Large intestine (tissue), 3 donors: ENCODE measurements around the gene PSMD3. TPM values are rescaled to one million over a fixed set of nuclear protein-coding genes. Genes with fewer than 3 reads are reported as not detected.

Experiments
- DNase-seq, 2 donors: peaks; one replicate each; pipeline versions ENCODE4 v3.0.0 to v3.0.0-alpha.2; 2013
- H3K27ac ChIP-seq: one replicate; pipeline ENCODE4 v1.5.1; 2013; ENCODE audit warnings: low read length
- H3K27me3 ChIP-seq: 2 replicates; pipeline ENCODE4 v1.6.1; 2013; ENCODE audit warnings: low read length; ENCODE audit not compliant: control insufficient read depth, insufficient read depth
- H3K36me3 ChIP-seq: 2 replicates; pipeline ENCODE4 v1.6.1; 2013; ENCODE audit warnings: low read length; ENCODE audit not compliant: control insufficient read depth, insufficient read depth
- H3K4me1 ChIP-seq: one replicate; pipeline ENCODE4 v1.6.1; 2013; ENCODE audit warnings: low read length; ENCODE audit not compliant: control insufficient read depth, insufficient read depth
- H3K4me3 ChIP-seq: one replicate; pipeline ENCODE4 v1.5.1; 2013; ENCODE audit warnings: low read length
- H3K9me3 ChIP-seq: one replicate; pipeline ENCODE4 v1.6.1; 2013; ENCODE audit warnings: mild to moderate bottlenecking, low read depth, low read length, moderate library complexity; ENCODE audit not compliant: control insufficient read depth
- WGBS: methylation state at CpG from one replicate; pipeline ENCODE4 v1.1.5; 2013; ENCODE audit warnings: low lambda C conversion rate; ENCODE audit not compliant: insufficient coverage; 5-methylcytosine and 5-hydroxymethylcytosine counted together
- polyA plus RNA-seq: library from polyadenylated mRNA; unstranded; fragments of 120-200 nt; gene quantifications from one replicate; pipeline ENCODE4 v1.2.1, GENCODE V29; 2013

PSMD3 gene
- polyA plus RNA-seq, 1 donor = 73.3 TPM

DNA sequence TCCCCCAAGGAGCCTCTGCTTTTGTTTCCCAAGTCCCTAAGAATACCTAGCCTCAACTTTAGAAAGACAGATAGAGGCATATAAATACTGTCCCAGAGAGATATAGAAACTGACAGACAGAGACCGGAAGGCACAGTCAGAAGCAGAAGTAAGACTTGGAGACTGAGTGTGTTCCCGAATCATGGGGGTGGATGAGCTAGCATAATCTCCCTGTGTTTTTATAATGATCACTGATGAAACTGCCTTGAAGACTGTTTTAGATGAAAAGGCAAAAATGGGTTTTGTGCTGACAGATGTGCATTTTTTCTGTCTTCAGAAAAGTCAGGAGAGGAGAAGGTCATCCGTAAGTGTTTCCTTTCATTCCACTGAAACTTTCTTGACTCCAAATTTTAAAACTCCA is 8.3 kb upstream of the PSMD3 start:
- H3K9me3 ChIP-seq = no peaks in the 10 kb centered on the region
- H3K36me3 ChIP-seq = no peaks in the 10 kb centered on the region
- peaks cover 15% of the 10 kb centered on the region for H3K27me3 ChIP-seq
- peaks cover 9% of the 10 kb centered on the region for H3K4me1 ChIP-seq
- H3K27ac ChIP-seq = no peak overlapping the region
- no peak for DNase-seq
- H3K4me3 ChIP-seq = no peak overlapping the region
- WGBS = 60% methylated on average over 1 of the region's 3 CpGs

DNA sequence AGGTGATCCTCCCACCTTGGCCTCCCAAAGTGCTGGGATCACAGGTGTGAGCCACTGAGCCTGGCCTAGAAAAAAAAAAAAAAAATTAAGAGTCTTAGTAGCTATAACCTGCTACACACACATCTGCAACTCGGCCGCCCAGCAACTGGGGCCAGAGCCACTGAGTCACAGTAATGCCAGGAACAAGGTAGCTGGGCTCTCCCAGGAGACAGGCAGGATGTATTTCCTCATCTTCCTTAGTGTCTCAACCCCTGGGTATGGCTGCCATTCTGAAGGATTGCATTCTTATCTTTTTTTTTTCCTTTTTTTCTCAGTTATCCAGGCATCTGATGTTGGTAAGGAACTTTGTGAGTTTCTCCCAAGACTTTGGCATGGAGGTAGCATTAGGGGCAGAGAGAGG is 7.1 kb upstream of the PSMD3 start:
- H3K9me3 ChIP-seq = no peaks in the 10 kb centered on the region
- no peak overlapping the region for H3K4me3 ChIP-seq
- H3K36me3 ChIP-seq = no peaks in the 10 kb centered on the region
- no peak overlapping the region for H3K27ac ChIP-seq
- DNase-seq = no peak
- WGBS = no CpG with 5 or more reads among the region's 2 CpGs
- H3K27me3 ChIP-seq = peaks cover 15% of the 10 kb centered on the region
- H3K4me1 ChIP-seq = peaks cover 8% of the 10 kb centered on the region

DNA sequence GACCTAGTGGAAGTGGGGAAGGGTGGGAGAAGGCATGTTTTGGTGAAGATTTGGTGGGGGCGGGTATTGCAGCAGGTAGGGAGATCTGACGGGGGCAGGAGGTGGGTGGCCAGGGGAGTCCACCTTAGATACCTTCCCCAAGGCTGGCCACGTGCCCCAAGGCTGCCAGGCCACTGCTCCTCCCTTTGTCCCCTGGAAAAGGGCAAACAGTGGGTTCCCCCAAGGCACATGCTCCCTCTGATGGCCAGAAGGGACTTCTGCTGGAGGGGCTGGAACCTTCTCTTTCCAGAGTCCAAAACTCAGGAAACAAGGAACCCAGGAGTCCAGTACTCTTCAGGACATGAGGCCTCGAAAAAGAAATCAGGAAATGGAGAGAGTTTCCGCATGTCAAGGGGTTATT is 6.2 kb upstream of the PSMD3 start:
- no peaks in the 10 kb centered on the region for H3K9me3 ChIP-seq
- no peak for DNase-seq
- H3K27me3 ChIP-seq = peaks cover 15% of the 10 kb centered on the region
- WGBS = no CpG with 5 or more reads among the region's 5 CpGs
- no peaks in the 10 kb centered on the region for H3K36me3 ChIP-seq
- no peak overlapping the region for H3K27ac ChIP-seq
- H3K4me3 ChIP-seq = no peak overlapping the region
- H3K4me1 ChIP-seq = peaks cover 3% of the 10 kb centered on the region

DNA sequence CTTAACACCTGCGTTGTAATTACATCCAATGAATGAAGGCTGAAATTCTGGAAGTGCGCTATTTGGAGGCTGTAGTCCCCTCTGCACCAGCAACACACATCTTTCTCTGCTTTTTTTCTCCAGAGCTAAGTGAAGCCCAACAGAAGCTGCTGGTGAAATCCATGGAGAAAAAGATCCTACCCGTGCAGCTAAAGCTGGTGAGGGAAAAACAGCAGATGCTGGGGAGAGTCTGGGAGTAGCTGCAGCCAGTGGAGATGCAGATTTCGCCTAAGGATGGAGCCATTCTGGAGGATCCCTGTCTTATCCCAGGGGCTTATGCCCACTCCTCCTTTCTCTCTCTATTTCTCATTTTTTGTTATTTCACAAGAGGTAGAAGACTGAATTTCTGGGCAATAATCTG is 4.8 kb upstream of the PSMD3 start:
- no peak for DNase-seq
- Histone ChIP-seq H3K27ac (no peak overlapping the region), H3K4me3 (no peak overlapping the region), H3K27me3 (peaks cover 15% of the 10 kb centered on the region), H3K4me1 (no peaks in the 10 kb centered on the region), H3K36me3 (no peaks in the 10 kb centered on the region), H3K9me3 (no peaks in the 10 kb centered on the region)
- no CpG with 5 or more reads among the region's 4 CpGs for WGBS

DNA sequence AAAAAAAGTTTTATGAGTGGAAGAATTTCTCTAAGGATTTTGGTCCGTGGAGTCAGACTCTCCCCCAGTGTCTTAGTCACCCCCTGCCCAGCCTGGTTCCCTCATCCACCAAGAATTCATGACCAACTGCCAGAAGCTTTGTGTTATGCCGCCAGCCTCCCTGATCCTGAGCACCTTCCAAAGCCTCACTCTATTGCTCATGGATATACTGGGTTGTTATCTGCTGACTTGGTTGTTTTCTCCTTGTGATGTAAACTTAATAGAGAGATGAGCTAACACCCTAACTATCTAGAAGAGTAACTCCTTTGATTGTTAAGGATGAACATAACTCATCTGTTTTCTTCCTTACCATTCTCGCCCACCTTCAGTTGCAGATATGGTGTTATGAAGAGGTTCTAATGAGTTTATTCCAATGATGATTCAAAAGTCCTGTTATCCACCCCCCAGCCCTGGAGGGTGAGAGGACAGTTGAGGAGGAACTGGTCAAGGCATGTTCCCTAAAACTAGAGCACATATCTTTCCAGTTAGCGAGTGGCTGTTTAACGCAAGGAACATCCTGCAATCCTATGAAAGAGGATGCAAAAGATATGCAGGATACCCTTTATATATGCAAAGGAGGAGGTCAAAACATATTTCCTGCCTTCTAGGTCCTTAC is 1.5 kb upstream of the PSMD3 start:
- Histone ChIP-seq H3K27ac (no peak overlapping the region), H3K27me3 (peaks cover 3% of the 10 kb centered on the region), H3K4me3 (no peak overlapping the region), H3K36me3 (peaks cover 4% of the 10 kb centered on the region), H3K9me3 (no peaks in the 10 kb centered on the region), H3K4me1 (peaks cover 2% of the 10 kb centered on the region)
- no peak for DNase-seq
- WGBS = 63% methylated on average over 2 of the region's 5 CpGs

DNA sequence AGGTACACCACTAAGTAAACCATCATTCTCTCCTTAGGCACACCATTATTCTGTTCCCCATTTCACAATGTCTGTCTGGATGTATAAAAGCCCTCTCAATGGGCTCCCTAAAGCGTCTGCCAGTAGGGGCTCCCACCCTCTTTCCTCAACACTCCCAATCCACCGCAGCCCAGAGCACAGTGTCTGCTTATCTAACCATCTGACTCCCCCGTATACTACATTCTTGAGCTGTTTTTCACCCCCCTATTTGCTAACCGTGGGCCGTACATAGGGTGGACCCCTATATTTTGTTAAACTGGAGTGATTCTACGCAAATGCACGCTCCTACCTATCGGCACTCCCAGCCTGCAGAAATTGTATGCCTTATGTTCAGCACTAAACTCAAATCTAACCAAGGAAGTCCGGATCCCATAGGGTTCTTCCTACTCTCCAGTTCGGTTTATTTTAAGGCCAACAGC is 685 bp upstream of the PSMD3 start:
- Histone ChIP-seq H3K27me3 (peaks cover 3% of the 10 kb centered on the region), H3K27ac (peak overlapping the region; percentile 60), H3K9me3 (no peaks in the 10 kb centered on the region), H3K4me1 (peaks cover 2% of the 10 kb centered on the region), H3K4me3 (peak overlapping the region; percentile 55), H3K36me3 (peaks cover 11% of the 10 kb centered on the region)
- DNase-seq = no peak
- WGBS = 0% methylated on average over 1 of the region's 10 CpGs

DNA sequence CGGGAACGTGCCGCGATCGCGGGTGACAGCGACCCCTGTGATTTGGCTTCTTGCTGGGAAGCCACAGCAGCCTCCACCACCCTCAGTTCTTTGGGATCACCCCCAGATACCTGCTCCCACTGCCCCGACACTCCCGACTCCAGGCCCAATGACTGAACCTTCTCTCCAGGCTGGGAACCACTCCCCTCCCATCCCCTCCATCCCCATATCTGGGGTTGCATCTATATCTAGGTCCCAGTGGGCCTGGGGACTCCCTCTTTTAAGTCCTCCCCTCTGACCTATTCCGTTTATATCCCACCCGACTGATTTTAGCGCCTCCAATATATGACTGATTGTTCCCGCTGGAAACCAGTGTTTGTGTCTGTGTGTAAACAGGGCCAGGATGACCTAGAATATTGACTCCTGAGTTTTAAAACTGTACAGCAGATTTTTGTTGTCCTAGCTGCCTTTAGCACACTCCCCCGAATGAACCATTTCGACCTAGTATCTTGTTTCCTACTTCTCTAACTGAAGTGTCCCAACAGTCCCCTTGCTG is 667 bp downstream of the PSMD3 start:
- H3K4me3 ChIP-seq = peak overlapping the region; percentile 91
- H3K27me3 ChIP-seq = peaks cover 3% of the 10 kb centered on the region
- H3K36me3 ChIP-seq = peaks cover 25% of the 10 kb centered on the region
- no CpG with 5 or more reads among the region's 15 CpGs for WGBS
- peak in 1 of 2 donors; percentile 33 for DNase-seq
- peaks cover 2% of the 10 kb centered on the region for H3K4me1 ChIP-seq
- peak overlapping the region; percentile 78 for H3K27ac ChIP-seq
- no peaks in the 10 kb centered on the region for H3K9me3 ChIP-seq

DNA sequence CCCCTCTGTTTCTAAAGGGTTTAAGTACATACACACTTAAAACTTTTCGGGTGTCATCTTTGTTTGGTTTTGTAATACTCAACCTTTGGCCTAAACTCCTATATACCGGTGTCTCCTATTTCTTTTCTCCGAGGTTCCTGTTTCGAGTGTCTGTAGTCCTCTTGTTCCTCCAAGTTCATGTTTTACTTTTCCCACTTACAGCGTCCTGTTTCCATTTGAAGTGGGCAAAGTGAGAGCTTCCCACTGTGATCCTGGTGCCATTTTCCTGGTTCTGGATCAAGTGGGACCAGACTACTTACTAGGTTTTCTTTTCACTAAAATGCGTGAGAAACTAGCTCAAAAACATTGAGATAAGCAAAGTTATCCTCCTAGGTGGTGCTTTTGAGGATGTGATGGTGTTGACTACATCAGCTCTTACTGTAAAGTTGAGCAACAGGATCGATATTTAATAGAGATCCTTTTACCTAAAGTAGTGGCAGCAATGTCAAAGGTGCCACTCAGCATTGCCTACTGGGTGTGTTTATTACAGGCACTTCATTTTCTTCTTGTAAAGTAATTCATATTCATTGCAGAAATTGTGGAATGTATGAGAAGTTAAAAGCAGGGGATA is 1.3 kb downstream of the PSMD3 start:
- WGBS = 31% methylated on average over 2 of the region's 7 CpGs
- H3K4me1 ChIP-seq = peaks cover 2% of the 10 kb centered on the region

DNA sequence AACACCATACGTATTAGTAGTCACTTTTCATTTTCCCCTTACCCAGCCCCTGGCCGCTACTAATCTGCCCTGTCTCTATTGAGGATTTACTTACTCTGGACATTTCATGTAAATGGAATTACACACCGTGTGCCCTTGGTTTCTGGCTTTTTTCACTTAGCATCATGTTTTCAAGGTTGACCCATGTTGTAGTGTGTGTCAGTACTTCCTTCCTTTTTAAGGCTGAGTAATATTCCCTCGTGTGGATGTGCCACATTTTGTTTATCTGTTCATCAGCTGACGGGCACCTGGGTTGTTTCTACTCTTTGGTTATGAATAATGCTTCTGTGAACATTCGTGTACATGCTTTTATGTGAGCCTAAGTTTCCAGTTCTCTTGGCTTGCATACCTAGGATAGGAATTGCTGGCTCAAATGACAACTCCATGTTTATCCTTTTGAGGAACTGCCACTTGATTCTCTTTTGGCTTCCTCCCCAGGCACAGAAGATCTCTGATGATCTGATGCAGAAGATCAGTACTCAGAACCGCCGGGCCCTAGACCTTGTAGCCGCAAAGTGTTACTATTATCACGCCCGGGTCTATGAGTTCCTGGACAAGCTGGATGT is 7.7 kb downstream of the PSMD3 start:
- WGBS = no CpG with 5 or more reads among the region's 11 CpGs
- Histone ChIP-seq H3K27ac (no peak overlapping the region), H3K36me3 (peaks cover 94% of the 10 kb centered on the region), H3K4me1 (no peaks in the 10 kb centered on the region), H3K9me3 (no peaks in the 10 kb centered on the region), H3K4me3 (no peak overlapping the region), H3K27me3 (no peaks in the 10 kb centered on the region)
- no peak for DNase-seq

More for the DNA sequence above, 1.3 kb downstream of the PSMD3 start:
- Histone ChIP-seq H3K27ac (peak overlapping the region; percentile 78), H3K4me3 (peak overlapping the region; percentile 91), H3K27me3 (no peaks in the 10 kb centered on the region), H3K36me3 (peaks cover 31% of the 10 kb centered on the region), H3K9me3 (no peaks in the 10 kb centered on the region)
- DNase-seq = no peak

DNA sequence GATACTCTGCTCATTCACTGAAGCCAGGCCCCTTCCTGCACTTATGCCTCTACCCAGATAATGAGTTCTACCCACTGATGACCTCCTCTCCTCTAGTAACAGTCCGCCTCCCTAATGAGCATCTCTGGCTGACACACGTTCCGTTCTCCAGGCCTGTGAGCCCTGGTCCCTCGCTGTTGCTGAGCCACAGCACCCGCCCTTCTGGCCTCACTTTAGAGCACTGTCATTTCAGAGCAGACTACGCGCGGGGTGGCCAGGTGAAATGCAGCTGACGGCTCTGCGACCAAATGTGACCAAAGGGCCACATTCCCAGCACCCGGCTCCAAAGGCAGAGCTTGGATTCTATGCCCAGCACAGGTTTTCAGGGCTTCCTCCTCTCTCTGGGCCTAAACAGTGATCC is 13.8 kb downstream of the PSMD3 start:
- H3K9me3 ChIP-seq = no peaks in the 10 kb centered on the region
- H3K27me3 ChIP-seq = no peaks in the 10 kb centered on the region
- WGBS = no CpG with 5 or more reads among the region's 11 CpGs
- H3K4me3 ChIP-seq = no peak overlapping the region
- H3K36me3 ChIP-seq = peaks cover 80% of the 10 kb centered on the region
- H3K4me1 ChIP-seq = no peaks in the 10 kb centered on the region
- DNase-seq = no peak
- H3K27ac ChIP-seq = no peak overlapping the region
